Dedifferentiated amniotic fluid mesenchymal stem cell (primary cell): Measurements from ENCODE around the gene ERF.
A peak's percentile ranks its signal among the peaks of the same experiment; 100 is the strongest.

ENCODE experiments used
- DNase-seq: peaks from one replicate; pipeline ENCODE4 v3.0.0-alpha.2; 2016; ENCODE audit errors: extremely low spot score

The ERF gene

GRCh38 chr19:42254089-42254849 lies 659 bp downstream of the ERF start:
- DNase-seq: no peak

- no peak for DNase-seq
These were observed 1.5 kb downstream of the ERF start for GRCh38 chr19:42253245-42254088.

GRCh38 chr19:42252365-42253244 lies 2.3 kb downstream of the ERF start:
- DNase-seq: no peak

- no peak for DNase-seq
These were observed 3.2 kb downstream of the ERF start for GRCh38 chr19:42251572-42252358.

- no peak for DNase-seq
These were observed 4.0 kb downstream of the ERF start for GRCh38 chr19:42250666-42251531.

GRCh38 chr19:42250183-42250665 lies 4.7 kb downstream of the ERF start:
- DNase-seq: no peak

- no peak for DNase-seq
These were observed 5.2 kb downstream of the ERF start for GRCh38 chr19:42249769-42250168.

- DNase-seq: no peak
These were observed 5.7 kb downstream of the ERF start for GRCh38 chr19:42249149-42249750.

GRCh38 chr19:42248270-42249148 lies 6.4 kb downstream of the ERF start:
- DNase-seq: no peak

DNA sequence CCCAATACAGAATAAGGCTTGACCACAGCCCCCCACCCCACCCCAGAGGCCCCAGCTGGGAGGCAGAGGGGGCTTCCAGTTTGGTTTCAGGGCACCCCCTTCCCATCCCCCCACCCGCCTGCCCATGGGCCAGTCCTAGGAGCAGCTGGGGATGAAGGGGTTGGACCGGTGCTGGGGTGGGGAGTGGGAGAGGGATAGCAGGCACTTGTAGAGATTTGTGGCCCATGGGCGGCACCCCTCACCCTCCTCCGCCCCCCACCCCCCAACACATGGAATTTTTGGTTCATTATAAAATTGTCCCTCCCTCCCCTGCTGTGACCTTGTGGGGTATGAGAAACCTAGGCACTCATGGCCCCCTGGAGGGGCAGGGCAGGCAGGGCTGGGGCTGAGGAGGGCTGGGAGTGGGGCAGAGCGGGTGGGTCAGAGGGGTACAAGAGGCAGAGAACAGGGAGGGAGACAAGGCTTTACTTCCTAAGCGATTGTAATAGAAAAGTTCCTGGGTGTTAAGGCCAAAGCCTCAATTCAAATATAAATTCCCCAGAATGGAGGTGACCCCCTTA lies 7.2 kb downstream of the ERF start:
- DNase-seq: no peak

- no peak for DNase-seq
These were observed 7.8 kb downstream of the ERF start for GRCh38 chr19:42246922-42247639.

GRCh38 chr19:42246143-42246921 lies 8.6 kb downstream of the ERF start:
- peak; percentile 79 for DNase-seq

DNA sequence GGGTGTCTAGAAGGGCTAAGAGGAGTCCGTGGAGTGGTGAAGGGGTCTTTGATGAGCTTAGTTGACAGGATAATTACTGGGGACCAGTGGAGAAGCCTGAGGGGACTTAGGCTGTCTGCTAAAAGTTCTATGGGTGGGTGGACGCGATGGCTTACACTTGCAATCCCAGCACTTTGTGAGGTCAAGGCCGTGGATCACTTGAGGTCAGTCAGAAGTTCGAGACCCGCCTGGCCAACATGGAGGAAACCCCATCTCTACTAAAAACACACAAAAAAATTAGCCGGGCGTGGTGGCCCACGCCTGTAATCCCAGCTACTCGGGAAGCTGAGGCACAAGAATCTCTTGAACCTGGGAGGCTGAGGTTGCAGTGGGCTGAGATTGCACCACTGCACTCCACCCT lies 9.7 kb downstream of the ERF start:
- no peak for DNase-seq

DNA sequence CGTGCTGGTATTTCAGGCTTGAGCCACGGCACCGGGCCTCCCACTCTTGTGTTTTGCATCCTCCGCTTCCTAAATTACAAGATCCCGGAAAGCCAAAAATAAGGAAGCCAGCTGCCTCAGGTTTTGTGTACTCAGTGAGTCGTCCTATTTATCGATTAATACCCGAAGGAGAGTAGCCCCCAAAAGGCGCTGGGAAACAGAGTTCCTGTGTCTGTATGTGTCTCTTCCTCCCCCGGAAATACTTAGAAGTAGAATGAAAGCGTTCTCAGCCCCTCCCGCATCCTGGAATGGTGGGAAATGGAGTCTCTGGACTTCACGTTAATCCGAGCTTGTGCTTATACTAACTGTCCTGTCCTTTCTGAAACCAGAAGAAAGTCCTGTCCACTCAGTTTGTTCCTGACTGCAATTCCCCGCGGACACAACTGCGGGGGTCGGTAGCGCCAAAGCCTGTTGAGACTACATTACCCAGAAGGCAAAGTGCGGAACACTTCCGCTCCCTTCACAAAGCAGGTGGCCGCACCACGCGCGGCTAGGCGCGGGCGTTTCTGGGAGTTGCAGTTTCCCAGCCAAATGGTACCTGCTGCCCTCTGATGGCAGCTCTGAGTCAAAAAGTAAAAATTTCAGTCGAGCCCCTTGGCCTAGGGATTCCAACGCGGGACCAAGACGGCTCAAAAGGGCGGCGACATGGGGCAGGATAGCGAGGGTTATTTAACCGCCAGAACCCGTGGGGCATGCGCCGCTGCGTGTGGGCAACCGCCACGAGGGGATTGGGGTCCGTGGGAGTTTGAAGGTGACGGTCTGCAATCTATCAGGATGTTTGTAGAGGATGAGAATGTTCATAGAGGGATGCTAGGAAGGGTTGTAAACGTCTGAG lies 10.3 kb downstream of the ERF start:
- DNase-seq: peak; percentile 90

GRCh38 chr19:42242512-42243409 lies 12.2 kb downstream of the ERF start, which contains the start of gene GSK3A:
Gene GSK3A, minus strand, starts transcription at chr19:42242602. Its CDS starts 137 bp downstream, at chr19:42242465.
- peak; percentile 100 for DNase-seq
